ENCODE data around the gene FCER2.

GRCh38 chr19:7669641-7670040, 32.3 kb downstream of the FCER2 start:
- TF ChIP-seq ZFP36 (IDR thresholded peaks at IDR 0.05; ENCODE audit: borderline replicate concordance, partially characterized antibody) (no peak), CHD2 (IDR thresholded peaks at IDR 0.05; ENCODE audit: low read length, partially characterized antibody) (no peak), SMC3 (IDR thresholded peaks at IDR 0.05) (no peak), RFX5 (IDR thresholded peaks at IDR 0.05) (no peak), POLR2A (IDR thresholded peaks at IDR 0.05; ENCODE audit: low read length) (no peak), CEBPB (IDR thresholded peaks at IDR 0.05) (no peak), EP300 (IDR thresholded peaks at IDR 0.05) (no peak), JUN (IDR thresholded peaks at IDR 0.05) (no peak)
- TF ChIP-seq, protein P1, sequence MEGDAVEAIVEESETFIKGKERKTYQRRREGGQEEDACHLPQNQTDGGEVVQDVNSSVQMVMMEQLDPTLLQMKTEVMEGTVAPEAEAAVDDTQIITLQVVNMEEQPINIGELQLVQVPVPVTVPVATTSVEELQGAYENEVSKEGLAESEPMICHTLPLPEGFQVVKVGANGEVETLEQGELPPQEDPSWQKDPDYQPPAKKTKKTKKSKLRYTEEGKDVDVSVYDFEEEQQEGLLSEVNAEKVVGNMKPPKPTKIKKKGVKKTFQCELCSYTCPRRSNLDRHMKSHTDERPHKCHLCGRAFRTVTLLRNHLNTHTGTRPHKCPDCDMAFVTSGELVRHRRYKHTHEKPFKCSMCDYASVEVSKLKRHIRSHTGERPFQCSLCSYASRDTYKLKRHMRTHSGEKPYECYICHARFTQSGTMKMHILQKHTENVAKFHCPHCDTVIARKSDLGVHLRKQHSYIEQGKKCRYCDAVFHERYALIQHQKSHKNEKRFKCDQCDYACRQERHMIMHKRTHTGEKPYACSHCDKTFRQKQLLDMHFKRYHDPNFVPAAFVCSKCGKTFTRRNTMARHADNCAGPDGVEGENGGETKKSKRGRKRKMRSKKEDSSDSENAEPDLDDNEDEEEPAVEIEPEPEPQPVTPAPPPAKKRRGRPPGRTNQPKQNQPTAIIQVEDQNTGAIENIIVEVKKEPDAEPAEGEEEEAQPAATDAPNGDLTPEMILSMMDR (IDR thresholded peaks at IDR 0.05), result no peak
- TF ChIP-seq, protein P2, sequence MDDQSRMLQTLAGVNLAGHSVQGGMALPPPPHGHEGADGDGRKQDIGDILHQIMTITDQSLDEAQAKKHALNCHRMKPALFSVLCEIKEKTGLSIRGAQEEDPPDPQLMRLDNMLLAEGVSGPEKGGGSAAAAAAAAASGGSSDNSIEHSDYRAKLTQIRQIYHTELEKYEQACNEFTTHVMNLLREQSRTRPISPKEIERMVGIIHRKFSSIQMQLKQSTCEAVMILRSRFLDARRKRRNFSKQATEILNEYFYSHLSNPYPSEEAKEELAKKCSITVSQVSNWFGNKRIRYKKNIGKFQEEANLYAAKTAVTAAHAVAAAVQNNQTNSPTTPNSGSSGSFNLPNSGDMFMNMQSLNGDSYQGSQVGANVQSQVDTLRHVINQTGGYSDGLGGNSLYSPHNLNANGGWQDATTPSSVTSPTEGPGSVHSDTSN (IDR thresholded peaks at IDR 0.05), result no peak
